ENCODE results near the gene ABLIM2.

GRCh38 chr4:7995866-7996265 is 162.7 kb downstream of the ABLIM2 start:
- TF ChIP-seq CTCF (IDR thresholded peaks at IDR 0.05; ENCODE audit: insufficient read depth, low read length) (no peak), REST (IDR thresholded peaks at IDR 0.05; ENCODE audit: insufficient replicate concordance, low read depth) (no peak), GABPA (IDR thresholded peaks at IDR 0.05; ENCODE audit: low read depth) (no peak)
